HG02852 (cell line): ENCODE data around the gene PPM1H.

ENCODE experiments used
- ATAC-seq: cut with Tn5 transposase; IDR thresholded peaks from one replicate; pipeline ENCODE4 v1.9.1; 2021; ENCODE audit warnings: mild to moderate bottlenecking, moderate library complexity; ENCODE audit not compliant: unreplicated experiment

Gene PPM1H

GRCh38 chr12:62718762-62719426, 216.1 kb downstream of the PPM1H start:
- no peak for ATAC-seq

GRCh38 chr12:62717643-62718042, 217.3 kb downstream of the PPM1H start:
- no peak for ATAC-seq

- no peak for ATAC-seq
Observed at GRCh38 chr12:62716866-62717525, 218.0 kb downstream of the PPM1H start.

GRCh38 chr12:62716037-62716436, 218.9 kb downstream of the PPM1H start:
- no peak for ATAC-seq

GRCh38 chr12:62714774-62715721, 219.9 kb downstream of the PPM1H start:
- no peak for ATAC-seq

- ATAC-seq: no peak
Observed at GRCh38 chr12:62714181-62714773, 220.7 kb downstream of the PPM1H start.

- ATAC-seq: no peak
Observed at GRCh38 chr12:62713723-62714122, 221.2 kb downstream of the PPM1H start.

- no peak for ATAC-seq
Observed at GRCh38 chr12:62712681-62713573, 222.0 kb downstream of the PPM1H start.

- no peak for ATAC-seq
Observed at GRCh38 chr12:62711631-62712241, 223.2 kb downstream of the PPM1H start.

- ATAC-seq: no peak
Observed at GRCh38 chr12:62709311-62709710, 225.6 kb downstream of the PPM1H start.

GRCh38 chr12:62707939-62708338, 227.0 kb downstream of the PPM1H start:
- ATAC-seq: no peak

GRCh38 chr12:62705846-62706245, 229.1 kb downstream of the PPM1H start:
- ATAC-seq: no peak

- ATAC-seq: no peak
Observed at GRCh38 chr12:62703011-62703380, 232.0 kb downstream of the PPM1H start.

GRCh38 chr12:62701492-62701891, 233.5 kb downstream of the PPM1H start:
- ATAC-seq: no peak

- no peak for ATAC-seq
Observed at GRCh38 chr12:62700091-62700880, 234.7 kb downstream of the PPM1H start.

- ATAC-seq: no peak
Observed at GRCh38 chr12:62698701-62699101, 236.2 kb downstream of the PPM1H start.

- no peak for ATAC-seq
Observed at GRCh38 chr12:62697893-62698292, 237.1 kb downstream of the PPM1H start.

- no peak for ATAC-seq
Observed at GRCh38 chr12:62695696-62696095, 239.3 kb downstream of the PPM1H start.

- no peak for ATAC-seq
Observed at GRCh38 chr12:62694632-62695031, 240.3 kb downstream of the PPM1H start.
